ENCODE data around the gene GPSM3.

GRCh38 chr6:32173051-32173727, 19.3 kb downstream of the GPSM3 start:
- TF ChIP-seq CTCF (IDR thresholded peaks at IDR 0.05) (no peak), POLR2A (IDR thresholded peaks at IDR 0.05; ENCODE audit: low read depth) (no peak)
